Measurements from ENCODE around the gene RD3L. TPM values are rescaled to one million over a fixed set of nuclear protein-coding genes. Genes with fewer than 3 reads are reported as not detected.
A peak's percentile ranks its signal among the peaks of the same experiment; 100 is the strongest.

Gene RD3L
- total RNA-seq, 3 donors from 2014 or later = not detected

GRCh38 chr14:103908580-103908979, 33.7 kb downstream of the RD3L start:
- no peak for TF ChIP-seq CTCF (IDR thresholded peaks at IDR 0.05)
- intact Hi-C loops (cut with DNase I, micrococcal nuclease) = no loop called here
- peak in 1 of 3 donors; percentile 19 for DNase-seq
- Histone ChIP-seq H3K4me3 (no peak overlapping the region), H3K36me3 (ENCODE audit: low read depth) (no peaks in the 10 kb centered on the region), H3K4me1 (ENCODE audit: low read depth) (no peaks in the 10 kb centered on the region), H3K9me3 (no peaks in the 10 kb centered on the region)
- no peak for ATAC-seq

- H3K9me3 ChIP-seq = no peaks in the 10 kb centered on the region
- no peak for TF ChIP-seq CTCF (IDR thresholded peaks at IDR 0.05)
- no peak overlapping the region for H3K4me3 ChIP-seq
- DNase-seq = peak in 1 of 3 donors; percentile 40
- no peaks in the 10 kb centered on the region for H3K4me1 ChIP-seq (ENCODE audit: low read depth)
- no peaks in the 10 kb centered on the region for H3K36me3 ChIP-seq (ENCODE audit: low read depth)
- no peak for ATAC-seq
- intact Hi-C loops (cut with DNase I, micrococcal nuclease) = no loop called here
These were observed 36.4 kb downstream of the RD3L start for GRCh38 chr14:103905842-103906456.

- no peak for TF ChIP-seq CTCF (IDR thresholded peaks at IDR 0.05)
- ATAC-seq (no peak), DNase-seq (no peak)
- no peaks in the 10 kb centered on the region for H3K36me3 ChIP-seq (ENCODE audit: low read depth)
- no peak overlapping the region for H3K4me3 ChIP-seq
- intact Hi-C loops (cut with DNase I, micrococcal nuclease) = no loop called here
- H3K4me1 ChIP-seq (ENCODE audit: low read depth) = peaks cover under 1% of the 10 kb centered on the region
- H3K9me3 ChIP-seq = no peaks in the 10 kb centered on the region
These were observed 37.7 kb downstream of the RD3L start for GRCh38 chr14:103904493-103905107.

GRCh38 chr14:103899833-103900232, 42.5 kb downstream of the RD3L start:
- Histone ChIP-seq H3K36me3 (ENCODE audit: low read depth) (no peaks in the 10 kb centered on the region), H3K9me3 (no peaks in the 10 kb centered on the region), H3K4me1 (ENCODE audit: low read depth) (peaks cover 35% of the 10 kb centered on the region), H3K4me3 (no peak overlapping the region)
- ATAC-seq (no peak), DNase-seq (peak in 1 of 3 donors; percentile 44)
- TF ChIP-seq CTCF (IDR thresholded peaks at IDR 0.05) = no peak
- intact Hi-C loops (cut with DNase I, micrococcal nuclease) = no loop called here

GRCh38 chr14:103899316-103899715, 43.0 kb downstream of the RD3L start:
- no peak for TF ChIP-seq CTCF (IDR thresholded peaks at IDR 0.05)
- DNase-seq = peak in 2 of 3 donors; percentile 44 to 52
- peak; percentile 0 for ATAC-seq
- H3K36me3 ChIP-seq (ENCODE audit: low read depth) = no peaks in the 10 kb centered on the region
- H3K4me1 ChIP-seq (ENCODE audit: low read depth) = peaks cover 40% of the 10 kb centered on the region
- no peak overlapping the region for H3K4me3 ChIP-seq
- intact Hi-C loops (cut with DNase I, micrococcal nuclease) = no loop called here
- H3K9me3 ChIP-seq = no peaks in the 10 kb centered on the region

All from mucosa of descending colon (tissue), 3 donors.